A549 (cell line): ENCODE data around the gene ASAP2. TPM values are rescaled to one million over a fixed set of nuclear protein-coding genes. Genes with fewer than 3 reads are reported as not detected.

Source experiments
- ATAC-seq, 2 experiments: fragments of 200-7000 bp in 1 of 2; fragments of >200 bp in 1 of 2; cut with Nextera tagmentation in 1 of 2; cut with Tn5 transposase in 1 of 2; 3 replicates each; pipeline versions ENCODE4 v1.8.0 to v1.9.1; 2018 to 2020; ENCODE audit warnings: mild to moderate bottlenecking in 1 of 2, moderate library complexity in 1 of 2
- CTCF ChIA-PET: fragments of 300-600 bp; sonication (Branson Sonifier 250); formaldehyde crosslinking; extraction: SDS; loops from one replicate; lab custom pipeline; 2021; ENCODE audit warnings: antibody characterized with exemption, inconsistent platforms; lab: Yijun Ruan, JAX
- POLR2A ChIA-PET: fragments of 350-600 bp; formaldehyde crosslinking; extraction: SDS; loops from one replicate; lab custom pipeline; 2021; ENCODE audit warnings: antibody characterized with exemption, inconsistent platforms; lab: Yijun Ruan, JAX
- DNase-seq, 2 experiments: peaks; one replicate each; pipeline versions ENCODE4 v3.0.0 to v3.0.0-alpha.2; 2011 to 2016; ENCODE audit warnings: low read depth in 1 of 2, low spot score in 1 of 2
- FAIRE-seq: peaks from 2 replicates; lab custom pipeline; 2011; peaks lifted over from hg19 to GRCh38; lab: Jason Lieb, UNC
- H3K27ac ChIP-seq, 2 experiments: fragments of >200 bp; sonication (Bioruptor Twin); formaldehyde crosslinking; 3 replicates each; pipeline ENCODE4 v1.5.1; 2016 to 2017
- H3K4me1 ChIP-seq: fragments of >200 bp; sonication (Bioruptor Twin); formaldehyde crosslinking; 3 replicates; pipeline ENCODE4 v1.6.1; 2016
- H3K4me2 ChIP-seq: fragments of >200 bp; sonication (Bioruptor Twin); formaldehyde crosslinking; 3 replicates; pipeline ENCODE4 v1.6.1; 2016
- H3K4me3 ChIP-seq: fragments of >200 bp; sonication (Bioruptor Twin); formaldehyde crosslinking; 3 replicates; pipeline ENCODE4 v1.5.1; 2016
- H3K9me3 ChIP-seq: fragments of >200 bp; sonication (Bioruptor Twin); formaldehyde crosslinking; 3 replicates; pipeline ENCODE4 v1.6.1; 2016
- BHLHE40 ChIP-seq: IDR thresholded peaks from 2 replicates; pipeline ENCODE4 v1.6.1; 2012; ENCODE audit warnings: low read depth, low read length, inconsistent platforms
- CBX2 ChIP-seq: fragments of 200-600 bp; sonication (generic); IDR thresholded peaks from 2 replicates; pipeline ENCODE4 v1.6.1; 2016; ENCODE audit warnings: low read depth, mild to moderate bottlenecking, borderline replicate concordance
- CBX8 ChIP-seq: fragments of 200-600 bp; sonication (generic); IDR thresholded peaks from 2 replicates; pipeline ENCODE4 v1.6.1; 2016
- CEBPB ChIP-seq, 2 experiments: fragments of >200 bp in 1 of 2; sonication (Bioruptor Twin) in 1 of 2; formaldehyde crosslinking in 1 of 2; IDR thresholded peaks; 2 replicates each; pipeline ENCODE4 v1.6.1; 2012 to 2016
- FOSL2 ChIP-seq, 2 experiments: fragments of 450-650 bp in 1 of 2; fragments of >200 bp in 1 of 2; sonication (Bioruptor Twin) in 1 of 2; formaldehyde crosslinking; IDR thresholded peaks; 2 replicates each; pipeline versions ENCODE4 v1.5.0 to v1.6.1; 2016 to 2020; ENCODE audit warnings: mild to moderate bottlenecking in 1 of 2, moderate library complexity in 1 of 2
- GATA3 ChIP-seq: IDR thresholded peaks from 2 replicates; pipeline ENCODE4 v1.6.1; 2012; ENCODE audit warnings: borderline replicate concordance
- HOXB13 ChIP-seq: fragments of 250-450 bp; sonication (Bioruptor Pico); IDR thresholded peaks from 2 replicates; pipeline ENCODE4 v1.5.0; 2020; ENCODE audit warnings: low read depth, mild to moderate bottlenecking, moderate library complexity
- JUNB ChIP-seq: fragments of >200 bp; sonication (Bioruptor Twin); formaldehyde crosslinking; IDR thresholded peaks from 2 replicates; pipeline ENCODE4 v1.6.1; 2016
- KDM1A ChIP-seq: fragments of 200-600 bp; sonication (generic); IDR thresholded peaks from 2 replicates; pipeline ENCODE4 v1.6.1; 2016; ENCODE audit warnings: low read depth, mild to moderate bottlenecking
- KDM5A ChIP-seq: fragments of 200-600 bp; sonication (generic); IDR thresholded peaks from 2 replicates; pipeline ENCODE4 v1.6.1; 2016; ENCODE audit warnings: antibody characterized with exemption, mild to moderate bottlenecking
- NPAS2 ChIP-seq: fragments of 250-450 bp; sonication (Bioruptor Pico); IDR thresholded peaks from 2 replicates; pipeline ENCODE4 v1.8.0; 2022; ENCODE audit warnings: mild to moderate bottlenecking, moderate library complexity, borderline replicate concordance
- NR3C1 ChIP-seq: fragments of >200 bp; sonication (Bioruptor Twin); formaldehyde crosslinking; IDR thresholded peaks from 3 replicates; pipeline ENCODE4 v1.6.1; 2017
- PBX3 ChIP-seq: IDR thresholded peaks from 2 replicates; pipeline ENCODE4 v1.6.1; 2012
- POLR2AphosphoS2 ChIP-seq: conservative IDR thresholded peaks from 2 replicates; pipeline ENCODE4 v1.6.1; 2012; ENCODE audit warnings: low read length, improper control_type of control experiment, inconsistent platforms
- RCOR1 ChIP-seq: fragments of 150-350 bp; IDR thresholded peaks from 2 replicates; pipeline ENCODE4 v1.6.1; 2014; ENCODE audit warnings: antibody characterized with exemption, low read length, low read depth
- RNF2 ChIP-seq: fragments of 200-600 bp; sonication (generic); IDR thresholded peaks from 2 replicates; pipeline ENCODE4 v1.6.1; 2016; ENCODE audit warnings: low read depth, mild to moderate bottlenecking, antibody characterized with exemption, moderate library complexity, borderline replicate concordance
- SREBF2 ChIP-seq: fragments of 450-650 bp; IDR thresholded peaks from 2 replicates; pipeline ENCODE4 v1.6.1; 2014; ENCODE audit warnings: mild to moderate bottlenecking, moderate library complexity
- TP53 ChIP-seq: fragments of 250-450 bp; sonication (Bioruptor Pico); IDR thresholded peaks from 2 replicates; pipeline ENCODE4 v1.5.0; 2021; ENCODE audit warnings: mild to moderate bottlenecking, moderate library complexity
- ZFP36 ChIP-seq: fragments of 450-650 bp; IDR thresholded peaks from 2 replicates; pipeline ENCODE4 v1.6.1; 2014; ENCODE audit warnings: borderline replicate concordance; ENCODE audit not compliant: partially characterized antibody
- ZNF302 ChIP-seq: fragments of 250-450 bp; sonication (Bioruptor Pico); IDR thresholded peaks from 2 replicates; pipeline ENCODE4 v1.9.0; 2021; ENCODE audit warnings: inconsistent platforms, mild to moderate bottlenecking, moderate library complexity
- WGBS: methylation state at CpG from one replicate; pipeline ENCODE4 v1.1.6; 2017; ENCODE audit errors: missing lambda C conversion rate; 5-methylcytosine and 5-hydroxymethylcytosine counted together
- polyA plus RNA-seq, 4 experiments: library from polyadenylated mRNA; depleted of rRNA in 3 of 4; stranded (reverse); fragments of >200 nt; fragmentation: RNase III in 1 of 4; extraction: RNeasy Plus Mini Kit Qiagen cat#74134 plus additional on column Dnase treatment in 1 of 4; gene quantifications; 2 replicates in 3 of 4; 3 replicates in 1 of 4; pipeline ENCODE4 v1.2.3, GENCODE V29; 2011 to 2017
- TF ChIP-seq, protein P1 (sequence below): fragments of 250-450 bp; sonication (Bioruptor Pico); IDR thresholded peaks from 2 replicates; pipeline ENCODE4 v1.5.0; 2020; ENCODE audit warnings: low read depth, mild to moderate bottlenecking, moderate library complexity

The ASAP2 gene
- polyA plus RNA-seq, 2 of the 4 experiments (the other 2 are of a cell fraction), result 17.8 to 27.9 TPM

DNA sequence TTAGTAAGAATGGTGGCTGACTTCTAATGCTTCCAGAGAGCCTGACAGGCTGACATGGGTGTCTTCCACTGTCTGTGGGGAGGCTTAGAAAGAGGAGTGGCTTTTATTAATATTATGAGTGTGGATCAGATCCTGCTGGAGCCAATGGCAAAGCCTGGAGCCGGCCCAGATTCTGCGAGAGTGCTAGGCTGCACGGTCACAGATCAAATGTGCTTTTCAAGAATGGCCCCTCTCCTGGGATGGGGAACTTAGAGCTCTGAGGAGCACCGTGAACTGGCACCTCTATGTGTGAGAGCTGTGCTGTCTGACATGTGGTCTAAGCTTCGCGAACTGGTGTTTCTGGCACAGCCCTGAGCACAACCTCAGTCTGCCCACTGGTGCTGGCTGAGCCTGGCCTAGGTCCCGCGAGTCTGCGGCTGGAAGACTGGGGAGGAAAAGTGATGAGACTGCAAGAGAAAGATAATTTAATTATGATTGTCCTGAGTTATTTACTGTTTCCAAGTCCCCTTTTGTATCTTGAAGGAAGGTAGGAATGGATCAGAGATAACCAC, 70.4 kb downstream of the ASAP2 start (continued):
- no peak for TF ChIP-seq PBX3

DNA sequence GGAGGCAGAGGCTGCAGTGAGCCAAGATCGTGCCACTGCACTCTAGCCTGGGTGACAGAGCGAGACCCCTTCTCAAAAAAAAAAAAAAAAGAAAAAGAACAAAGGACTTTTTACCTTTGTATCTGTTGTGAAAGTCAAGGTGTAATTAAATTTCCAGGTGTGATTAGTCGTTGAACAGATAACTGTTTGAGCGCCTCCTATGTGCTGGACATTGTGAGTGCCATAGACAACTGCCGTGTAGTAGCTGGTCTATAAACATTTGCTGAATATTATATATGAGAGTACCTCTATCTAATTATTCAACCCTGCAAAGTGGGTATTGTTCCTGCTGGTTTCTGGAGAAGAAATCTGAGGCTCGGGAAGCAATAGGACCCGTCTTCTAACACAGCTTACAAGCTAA, 71.8 kb downstream of the ASAP2 start:
- ChIA-PET CTCF (interaction anchor here (0.6 to 2.5 kb wide), 8 partner anchors 9 to 828 kb away, joined by 3 to 6 read pairs (median 4); no protein-coding TSS in a partner anchor), POLR2A (no interaction called here)
- TF ChIP-seq JUNB, result no peak

DNA sequence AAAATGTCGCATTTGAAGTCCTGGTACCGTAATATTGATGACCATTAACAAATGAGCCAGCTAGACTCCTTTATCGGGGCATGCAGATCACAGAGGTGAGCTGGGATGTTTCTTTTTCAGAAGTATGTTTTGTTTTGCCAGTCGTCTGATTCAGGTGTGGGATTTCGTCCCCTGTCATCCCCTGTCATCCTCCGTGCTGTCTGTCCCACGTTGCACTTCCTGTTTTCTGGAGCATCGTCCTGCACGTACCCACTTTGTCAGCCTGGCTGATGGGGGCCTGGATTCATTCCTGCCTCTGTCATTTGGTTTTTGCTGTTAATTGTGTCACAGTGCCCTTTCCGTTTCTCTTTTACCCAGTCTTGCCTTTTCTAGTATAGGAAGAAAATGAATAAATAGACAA, 72.8 kb downstream of the ASAP2 start:
- Histone ChIP-seq H3K9me3 (no peaks in the 10 kb centered on the region), H3K4me2 (no peak overlapping the region), H3K4me1 (peaks cover 14% of the 10 kb centered on the region; the same call in 2 of the 3 replicates), H3K4me3 (no peak overlapping the region), H3K27ac (no peak overlapping the region)
- ATAC-seq (no peak), DNase-seq (no peak), FAIRE-seq (no peak)
- ChIA-PET POLR2A (no interaction called here), CTCF (interaction anchor here (1.2 to 2.5 kb wide), 2 partner anchors 47 to 54 kb away, joined by 4 to 6 read pairs; no protein-coding TSS in a partner anchor)
- 91% methylated on average over 10 of the region's 10 CpGs for WGBS
- TF ChIP-seq GATA3 (no peak), BHLHE40 (no peak), CBX8 (no peak), NR3C1 (no peak), POLR2AphosphoS2 (no peak), KDM5A (no peak), ZNF302 (CRISPR knock-in tag) (no peak), HOXB13 (CRISPR knock-in tag) (no peak), FOSL2 (IDR thresholded peaks at IDR 0.05) (no peak), FOSL2 (CRISPR knock-in tag; IDR thresholded peaks at IDR 0.05) (no peak)
- TF ChIP-seq, protein P1, sequence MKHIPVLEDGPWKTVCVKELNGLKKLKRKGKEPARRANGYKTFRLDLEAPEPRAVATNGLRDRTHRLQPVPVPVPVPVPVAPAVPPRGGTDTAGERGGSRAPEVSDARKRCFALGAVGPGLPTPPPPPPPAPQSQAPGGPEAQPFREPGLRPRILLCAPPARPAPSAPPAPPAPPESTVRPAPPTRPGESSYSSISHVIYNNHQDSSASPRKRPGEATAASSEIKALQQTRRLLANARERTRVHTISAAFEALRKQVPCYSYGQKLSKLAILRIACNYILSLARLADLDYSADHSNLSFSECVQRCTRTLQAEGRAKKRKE (CRISPR knock-in tag), result no peak

More for the DNA sequence above, 71.8 kb downstream of the ASAP2 start:
- no peak overlapping the region for H3K4me3 ChIP-seq
- no peak for FAIRE-seq
- no peak for DNase-seq
- H3K4me1 ChIP-seq, result peaks cover 14% of the 10 kb centered on the region; the same call in 2 of the 3 replicates
- 86% methylated on average over 7 of the region's 7 CpGs for WGBS
- no peak for ATAC-seq
- H3K9me3 ChIP-seq, result no peaks in the 10 kb centered on the region
- no peak overlapping the region for H3K27ac ChIP-seq
- no peak overlapping the region for H3K4me2 ChIP-seq

DNA sequence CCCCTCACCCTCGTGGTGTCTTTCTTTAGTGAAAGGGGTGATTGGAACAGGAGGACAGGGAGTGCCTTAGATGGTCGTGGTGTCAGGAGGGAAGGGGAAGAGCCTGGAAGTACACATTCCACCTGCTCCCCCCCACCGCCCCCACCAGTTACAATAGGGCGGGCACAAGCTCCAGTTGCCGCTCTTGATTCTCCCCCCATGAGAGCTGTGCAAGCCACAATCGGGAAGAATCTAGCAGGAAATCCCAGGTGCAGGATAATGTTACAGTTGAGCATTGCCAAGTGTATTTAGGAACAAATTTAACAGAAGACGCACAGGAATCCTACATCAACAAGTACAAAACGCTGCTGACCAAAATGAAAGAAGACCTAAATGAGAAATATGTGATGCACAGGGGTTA, 73.6 kb downstream of the ASAP2 start:
- ATAC-seq (no peak), FAIRE-seq (no peak), DNase-seq (no peak)
- 72% methylated on average over 8 of the region's 8 CpGs for WGBS
- Histone ChIP-seq H3K4me1 (peaks cover 15% of the 10 kb centered on the region), H3K9me3 (no peaks in the 10 kb centered on the region), H3K27ac (no peak overlapping the region), H3K4me2 (no peak overlapping the region), H3K4me3 (no peak overlapping the region)
- ChIA-PET CTCF (interaction anchor here (0.6 to 2.5 kb wide), 6 partner anchors 19 to 75 kb away, joined by 3 to 6 read pairs (median 3); no protein-coding TSS in a partner anchor), POLR2A (no interaction called here)
- TF ChIP-seq RNF2 (no peak), NPAS2 (CRISPR knock-in tag) (no peak), CBX2 (no peak), CEBPB (IDR thresholded peaks at IDR 0.05) (no peak), ZFP36 (no peak), SREBF2 (no peak), KDM5A (no peak), TP53 (CRISPR knock-in tag) (no peak), KDM1A (no peak), RCOR1 (no peak)
